H1 (cell line): ENCODE measurements around the gene MASP1. TPM values are rescaled to one million over a fixed set of nuclear protein-coding genes. Genes with fewer than 3 reads are reported as not detected.

Source experiments
- TEAD4 ChIP-seq: IDR thresholded peaks from 2 replicates; pipeline ENCODE4 v1.6.1; 2012; ENCODE audit warnings: low read depth, low read length, inconsistent platforms, mixed read lengths
- polyA plus RNA-seq, 7 experiments: library from polyadenylated mRNA; depleted of rRNA in 3 of 7; stranded (reverse) in 5 of 7; unstranded in 2 of 7; fragments of >200 nt in 5 of 7; fragments of 200-250 nt in 2 of 7; gene quantifications; 1 replicate in 5 of 7; 2 replicates in 1 of 7; 4 replicates in 1 of 7; pipeline versions ENCODE4 v1.2.1 to v1.2.3, GENCODE V29; 2011 to 2013; ENCODE audit warnings: missing spikeins in 2 of 7, mixed read lengths in 2 of 7
- total RNA-seq: library from RNA; stranded (reverse); fragmentation: NEBNext Ultra II Directional; extraction: Animal tissue kit (Norgen Biotek cat#: 25700); gene quantifications from 2 replicates; pipeline ENCODE4 v1.2.1, GENCODE V29; 2021

Gene MASP1
- total and polyA plus RNA-seq, 2 of the 8 experiments (the other 6 are each of a cell fraction or from before 2014, with no cell fraction given): 2.7 to 3.5 TPM

GRCh38 chr3:187296058-187296457 is 4.5 kb upstream of the MASP1 start (continued):
- no peak for TF ChIP-seq TEAD4
